Cerebellar cortex (tissue), 1 donor: Measurements from ENCODE around the gene OR2L2.
"Not testable (repeated sequence)": the region's sequence is repeated elsewhere in the genome, so short reads cannot be mapped to it uniquely, and the experiment has no call there.

Experiments used
- DNase-seq: peaks from one replicate; pipeline ENCODE4 v3.0.0-alpha.2; 2015; ENCODE audit warnings: low spot score

The OR2L2 gene

GRCh38 chr1:248029770-248030169 is at the start of gene OR2L2:
Gene OR2L2 (plus strand): TSS chr1:248030070. CDS start chr1:248038268, 8,198 bp downstream.
- no peak for DNase-seq

GRCh38 chr1:247992986-247993385 is 36.9 kb upstream of the OR2L2 start:
- no peak for DNase-seq

- no peak for DNase-seq
Observed at GRCh38 chr1:247998811-247999210, 31.1 kb upstream of the OR2L2 start.

GRCh38 chr1:248000169-248000568 is 29.7 kb upstream of the OR2L2 start:
- no peak for DNase-seq

- DNase-seq = no peak
Observed at GRCh38 chr1:248007778-248008177, 22.1 kb upstream of the OR2L2 start.

- DNase-seq = no peak
Observed at GRCh38 chr1:248009681-248010080, 20.2 kb upstream of the OR2L2 start.

GRCh38 chr1:248013229-248013710 is 16.6 kb upstream of the OR2L2 start, which contains the start of gene OR2L5:
Gene OR2L5 (plus strand): TSS chr1:248013660. CDS start chr1:248021948, 8,288 bp downstream.
- DNase-seq = no peak

- no peak for DNase-seq
Observed at GRCh38 chr1:248015803-248016202, 14.1 kb upstream of the OR2L2 start.

GRCh38 chr1:248045209-248045608 is 15.3 kb downstream of the OR2L2 start:
- DNase-seq = no peak

GRCh38 chr1:248046536-248046935 is 16.7 kb downstream of the OR2L2 start, which contains the start of gene OR2L3:
Gene OR2L3 (plus strand): TSS chr1:248046836. CDS start chr1:248060682, 13,846 bp downstream.
- no peak for DNase-seq

- no peak for DNase-seq
Observed at GRCh38 chr1:248047008-248047407, 17.1 kb downstream of the OR2L2 start.

GRCh38 chr1:248054671-248055070 is 24.8 kb downstream of the OR2L2 start:
- DNase-seq = no peak

GRCh38 chr1:248055261-248055660 is 25.4 kb downstream of the OR2L2 start:
- DNase-seq = no peak

- no peak for DNase-seq
Observed at GRCh38 chr1:248065071-248065470, 35.2 kb downstream of the OR2L2 start.

- no peak for DNase-seq
Observed at GRCh38 chr1:248065604-248066003, 35.7 kb downstream of the OR2L2 start.

GRCh38 chr1:248083864-248084263 is 54.0 kb downstream of the OR2L2 start:
- DNase-seq = not testable (repeated sequence)
